HEK293T (cell line): ENCODE results near the gene HTRA2.

Experiments used
- CTCF ChIA-PET: fragments of 350-600 bp; formaldehyde crosslinking; extraction: SDS; loops from one replicate; lab custom pipeline; 2021; ENCODE audit warnings: antibody characterized with exemption, inconsistent platforms; lab: Yijun Ruan, JAX
- POLR2A ChIA-PET: fragments of 350-600 bp; formaldehyde crosslinking; extraction: SDS; loops from one replicate; lab custom pipeline; 2020; ENCODE audit warnings: antibody characterized with exemption, inconsistent platforms; lab: Yijun Ruan, JAX
- DNase-seq: peaks from one replicate; pipeline ENCODE4 v3.0.0; 2012; ENCODE audit warnings: mixed read lengths; ENCODE audit errors: extremely low spot score
- ARNT ChIP-seq: fragments of 450-650 bp; IDR thresholded peaks from 2 replicates; pipeline ENCODE4 v1.6.1; 2017; ENCODE audit warnings: mild to moderate bottlenecking
- BHLHE40 ChIP-seq: fragments of 450-650 bp; IDR thresholded peaks from 2 replicates; pipeline ENCODE4 v1.6.1; 2016; ENCODE audit warnings: mild to moderate bottlenecking, moderate library complexity, borderline replicate concordance
- CTBP1 ChIP-seq: fragments of 450-650 bp; IDR thresholded peaks from 2 replicates; pipeline ENCODE4 v1.6.1; 2016; ENCODE audit warnings: borderline replicate concordance
- ELF4 ChIP-seq: fragments of 450-650 bp; IDR thresholded peaks from 2 replicates; pipeline ENCODE4 v1.6.1; 2017; ENCODE audit warnings: antibody characterized with exemption
- FOXA1 ChIP-seq: fragments of 450-650 bp; IDR thresholded peaks from 2 replicates; pipeline ENCODE4 v1.6.1; 2016; ENCODE audit warnings: mild to moderate bottlenecking
- FOXK2 ChIP-seq: fragments of 450-650 bp; IDR thresholded peaks from 2 replicates; pipeline ENCODE4 v1.6.1; 2016; ENCODE audit warnings: mild to moderate bottlenecking
- FOXM1 ChIP-seq: fragments of 450-650 bp; IDR thresholded peaks from 2 replicates; pipeline ENCODE4 v1.6.1; 2017; ENCODE audit warnings: mild to moderate bottlenecking, borderline replicate concordance
- HDGF ChIP-seq: fragments of 450-650 bp; IDR thresholded peaks from 2 replicates; pipeline ENCODE4 v1.6.1; 2017; ENCODE audit warnings: antibody characterized with exemption, borderline replicate concordance
- L3MBTL2 ChIP-seq: fragments of 450-650 bp; conservative IDR thresholded peaks from 2 replicates; pipeline ENCODE4 v1.6.1; 2016; ENCODE audit warnings: mild to moderate bottlenecking
- LEF1 ChIP-seq: fragments of 450-650 bp; IDR thresholded peaks from 2 replicates; pipeline ENCODE4 v1.6.1; 2017; ENCODE audit warnings: mild to moderate bottlenecking, borderline replicate concordance
- NFRKB ChIP-seq: fragments of 450-650 bp; IDR thresholded peaks from 2 replicates; pipeline ENCODE4 v1.6.1; 2016; ENCODE audit warnings: mild to moderate bottlenecking, moderate library complexity
- PKNOX1 ChIP-seq: fragments of 450-650 bp; IDR thresholded peaks from 2 replicates; pipeline ENCODE4 v1.6.1; 2016
- SP1 ChIP-seq: fragments of 450-650 bp; IDR thresholded peaks from 2 replicates; pipeline ENCODE4 v1.6.1; 2017
- SUZ12 ChIP-seq: fragments of 450-650 bp; IDR thresholded peaks from 2 replicates; pipeline ENCODE4 v1.6.1; 2016; ENCODE audit warnings: mild to moderate bottlenecking
- TARDBP ChIP-seq: fragments of 450-650 bp; IDR thresholded peaks from 2 replicates; pipeline ENCODE4 v1.6.1; 2016
- ZNF384 ChIP-seq: fragments of 450-650 bp; IDR thresholded peaks from 2 replicates; pipeline ENCODE4 v1.6.1; 2016

The HTRA2 gene

GRCh38 chr2:74569686-74570085 lies 40.0 kb downstream of the HTRA2 start:
- TF ChIP-seq LEF1 (no peak), BHLHE40 (no peak), ARNT (no peak), SP1 (no peak), PKNOX1 (no peak), NFRKB (no peak), HDGF (no peak), SUZ12 (no peak), FOXM1 (no peak), FOXA1 (no peak), FOXK2 (no peak), TARDBP (no peak), CTBP1 (no peak), L3MBTL2 (no peak), ZNF384 (no peak), ELF4 (no peak)
- POLR2A ChIA-PET, result no interaction called here
- DNase-seq, result no peak
- CTCF ChIA-PET, result no interaction called here

- ChIA-PET CTCF (no interaction called here), POLR2A (no interaction called here)
- no peak for TF ChIP-seq SUZ12
- no peak for TF ChIP-seq FOXA1
- no peak for TF ChIP-seq LEF1
- TF ChIP-seq SP1, result no peak
- no peak for TF ChIP-seq NFRKB
- no peak for TF ChIP-seq FOXM1
- no peak for TF ChIP-seq ZNF384
- TF ChIP-seq ELF4, result no peak
- TF ChIP-seq HDGF, result no peak
- no peak for TF ChIP-seq TARDBP
- no peak for TF ChIP-seq L3MBTL2
- TF ChIP-seq CTBP1, result no peak
- no peak for DNase-seq
These were observed 41.3 kb downstream of the HTRA2 start for GRCh38 chr2:74571058-74571457.

- no peak for TF ChIP-seq NFRKB
- TF ChIP-seq ARNT, result no peak
- TF ChIP-seq FOXA1, result no peak
- TF ChIP-seq ZNF384, result no peak
- no peak for TF ChIP-seq FOXK2
- TF ChIP-seq SUZ12, result no peak
- TF ChIP-seq TARDBP, result no peak
- no peak for TF ChIP-seq PKNOX1
- TF ChIP-seq FOXM1, result no peak
- TF ChIP-seq HDGF, result no peak
- no peak for TF ChIP-seq CTBP1
- TF ChIP-seq ELF4, result no peak
- no peak for TF ChIP-seq BHLHE40
- TF ChIP-seq L3MBTL2, result no peak
- TF ChIP-seq SP1, result no peak
- no peak for TF ChIP-seq LEF1
- CTCF ChIA-PET, result interaction anchor here (1.0 kb wide), 1 partner anchor 11 kb away, joined by 3 read pairs; no protein-coding TSS in a partner anchor
- no peak for DNase-seq
- POLR2A ChIA-PET, result no interaction called here
These were observed 42.6 kb downstream of the HTRA2 start for GRCh38 chr2:74572178-74572925.

DNA sequence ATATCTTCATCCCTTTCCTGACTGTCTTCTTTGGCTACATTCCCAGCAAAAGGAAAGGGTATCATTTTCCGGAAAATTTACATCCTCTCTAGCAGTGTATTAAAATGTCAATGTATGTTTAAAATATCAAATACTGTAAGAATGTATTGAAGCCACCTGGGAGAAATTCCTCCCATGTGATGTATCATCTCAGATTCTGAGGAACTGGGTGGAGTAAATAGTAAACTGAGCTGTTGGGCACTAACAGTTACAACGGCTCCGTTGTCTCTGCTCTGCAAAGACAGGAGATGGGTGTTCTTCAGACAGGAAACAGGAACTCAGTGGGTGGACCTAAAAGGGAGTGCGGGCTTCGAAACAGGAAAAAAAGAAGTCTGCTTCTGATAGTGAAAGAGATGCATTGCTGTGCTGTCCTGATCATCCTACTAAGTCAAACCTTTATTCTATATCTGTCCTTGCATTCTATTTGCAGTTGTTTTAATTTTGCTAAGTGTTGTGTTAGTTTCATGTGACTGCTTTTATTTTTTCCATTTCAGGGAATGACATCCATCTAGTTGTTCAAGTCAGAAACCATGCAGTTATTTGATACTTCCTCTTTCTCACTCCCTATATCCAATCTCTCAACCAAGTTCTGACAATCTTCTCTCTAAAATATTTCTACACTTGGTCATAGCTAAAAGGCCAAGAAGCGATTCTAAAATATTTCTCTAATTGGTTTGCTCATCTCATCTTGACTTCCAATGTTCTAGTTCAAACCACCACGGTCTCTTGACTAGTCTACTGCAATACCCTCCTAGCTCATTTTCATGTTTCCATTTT lies 44.2 kb downstream of the HTRA2 start:
- DNase-seq, result no peak
- TF ChIP-seq BHLHE40 (no peak), TARDBP (no peak), L3MBTL2 (no peak), NFRKB (no peak), FOXK2 (no peak), HDGF (no peak)
- ChIA-PET CTCF (interaction anchor here (0.8 kb wide), 1 partner anchor 15 kb away, joined by 5 read pairs; no protein-coding TSS in a partner anchor), POLR2A (interaction anchor here (0.6 to 1.1 kb wide), 2 partner anchors 9 to 11 kb away, joined by 3 read pairs; no protein-coding TSS in a partner anchor)

DNA sequence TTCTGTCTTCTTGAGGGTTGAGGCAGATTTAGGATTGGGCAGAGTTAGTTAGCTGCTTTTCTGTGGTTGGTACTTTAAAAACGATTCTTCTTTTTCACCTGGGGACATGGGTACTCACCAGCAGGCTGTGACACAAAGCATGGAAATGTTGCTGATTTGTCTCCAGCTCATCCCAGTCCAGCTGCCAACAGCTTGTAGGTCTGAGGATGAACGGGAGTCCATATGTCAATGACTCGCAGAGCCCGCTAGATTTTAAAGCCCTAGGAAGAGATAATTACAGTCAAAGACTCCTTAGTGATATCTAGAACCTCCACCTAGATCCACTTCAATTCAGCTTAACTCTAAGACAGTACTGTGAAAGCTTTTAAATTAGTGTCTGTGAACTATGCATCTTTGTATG lies 45.6 kb downstream of the HTRA2 start:
- no peak for DNase-seq
- TF ChIP-seq ELF4 (no peak), ZNF384 (no peak), NFRKB (no peak)
- POLR2A ChIA-PET, result interaction anchor here (0.7 to 1.1 kb wide), 2 partner anchors 10 to 35 kb away, joined by 3 to 4 read pairs; no protein-coding TSS in a partner anchor
- CTCF ChIA-PET, result no interaction called here

DNA sequence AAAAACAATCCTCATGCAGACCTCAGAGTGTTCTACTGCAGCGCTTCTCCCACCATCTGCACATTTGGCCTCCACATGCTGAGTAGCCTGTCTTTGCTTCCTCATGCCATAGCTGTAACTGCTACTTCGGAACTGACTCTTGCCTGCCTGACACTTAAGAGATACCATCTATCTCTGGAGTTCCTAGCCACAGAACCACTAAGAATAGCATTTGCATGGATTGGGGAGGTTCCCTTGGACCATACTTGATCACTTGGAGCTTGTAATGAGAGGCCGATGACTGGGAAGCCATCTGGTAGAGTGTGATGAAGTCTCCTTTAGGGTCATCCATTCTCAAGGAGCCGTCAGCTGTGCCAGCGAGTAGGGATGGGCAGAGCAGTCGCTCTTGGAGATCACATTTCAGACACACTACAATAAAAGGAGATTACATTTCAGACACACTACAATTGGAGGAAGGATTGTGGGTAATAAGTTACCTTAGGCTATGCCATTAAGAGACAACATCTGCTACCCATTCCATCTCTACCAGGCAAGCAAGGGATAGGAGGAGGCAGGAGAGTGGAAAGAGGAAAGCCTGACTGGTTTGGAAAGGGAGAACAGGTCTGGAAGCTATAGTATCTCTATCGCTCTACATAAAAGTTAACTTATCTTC lies 46.6 kb downstream of the HTRA2 start:
- TF ChIP-seq PKNOX1, result no peak
- no peak for TF ChIP-seq SP1
- TF ChIP-seq TARDBP, result no peak
- no peak for TF ChIP-seq HDGF
- no peak for TF ChIP-seq ZNF384
- TF ChIP-seq FOXA1, result no peak
- TF ChIP-seq ARNT, result no peak
- TF ChIP-seq ELF4, result no peak
- TF ChIP-seq NFRKB, result no peak
- TF ChIP-seq FOXK2, result no peak
- ChIA-PET POLR2A (interaction anchor here (1.1 kb wide), 1 partner anchor 9 kb away, joined by 3 read pairs; no protein-coding TSS in a partner anchor), CTCF (interaction anchor here (0.6 to 1.8 kb wide), 2 partner anchors 11 to 307 kb away, joined by 4 read pairs; no protein-coding TSS in a partner anchor)
- DNase-seq, result no peak
